ENCODE measurements around the gene PAPSS2. TPM values are rescaled to one million over a fixed set of nuclear protein-coding genes. Genes with fewer than 3 reads are reported as not detected.

Gene PAPSS2
- total RNA-seq, 1 experiment from 2014 or later: 14.6 TPM

- BruUV-seq (replicated peaks): no TSS peak
- POLR2A ChIA-PET: no interaction called here
- no peak for ATAC-seq
- H3K79me2 ChIP-seq (ENCODE audit: insufficient read depth, low read length): no peaks in the 10 kb centered on the region
- no peaks in the 10 kb centered on the region for H3K9me2 ChIP-seq (ENCODE audit: insufficient read depth)
- no peaks in the 10 kb centered on the region for H3K36me3 ChIP-seq (ENCODE audit: control insufficient read depth in 1 of 2, insufficient read depth in 2 of 2, low read length in 2 of 2)
- H2AFZ ChIP-seq (ENCODE audit: low read depth, low read length, poor library complexity, severe bottlenecking): no peak overlapping the region
- H3K4me1 ChIP-seq (ENCODE audit: control insufficient read depth in 1 of 2, insufficient read depth in 2 of 2, low read length in 2 of 2): peaks cover 6% of the 10 kb centered on the region in 2 experiments
- no peak overlapping the region for H3K27ac ChIP-seq (ENCODE audit: low read depth, low read length)
- no peaks in the 10 kb centered on the region for H4K20me1 ChIP-seq (ENCODE audit: insufficient read depth)
- RAD21 ChIA-PET (ENCODE audit: low non-redundant PET in 1 of 2, low total read pairs in 2 of 2, uncharacterized antibody in 2 of 2, unreplicated experiment in 2 of 2): interaction anchor here in 1 of 2 experiments (1.9 kb wide), 1 partner anchor 199 kb away, joined by 6 read pairs; no protein-coding TSS in a partner anchor
- no peaks in the 10 kb centered on the region for H3K9me3 ChIP-seq (ENCODE audit: control insufficient read depth in 1 of 2, insufficient read depth in 1 of 2, low read depth in 1 of 2, low read length in 2 of 2)
- CTCF ChIA-PET: interaction anchor here (1.9 kb wide), 1 partner anchor 18 kb away, joined by 5 read pairs; no protein-coding TSS in a partner anchor
- H3K27me3 ChIP-seq (ENCODE audit: insufficient read depth, low read length): no peaks in the 10 kb centered on the region
- TF ChIP-seq ZBTB33 (IDR thresholded peaks at IDR 0.05; ENCODE audit: extremely low read depth, insufficient replicate concordance, low read length): no peak
- TF ChIP-seq MAX (IDR thresholded peaks at IDR 0.05): no peak
- no peak for TF ChIP-seq POLR2A (IDR thresholded peaks at IDR 0.05; ENCODE audit: borderline replicate concordance, extremely low read depth, insufficient read depth, insufficient read length)
- TF ChIP-seq RAD21 (IDR thresholded peaks at IDR 0.05; ENCODE audit: low read depth): no peak
- TF ChIP-seq CEBPB (IDR thresholded peaks at IDR 0.05; ENCODE audit: low read depth): no peak
- no peak for TF ChIP-seq CBX3 (IDR thresholded peaks at IDR 0.05; ENCODE audit: low read depth)
- no peak for TF ChIP-seq ELF1 (IDR thresholded peaks at IDR 0.05; ENCODE audit: borderline replicate concordance, low read depth)
- no peak for TF ChIP-seq SP1 (IDR thresholded peaks at IDR 0.05; ENCODE audit: low read depth)
- TF ChIP-seq REST (IDR thresholded peaks at IDR 0.05; ENCODE audit: low read depth): no peak
- TF ChIP-seq ATF3 (IDR thresholded peaks at IDR 0.05): no peak
- no peak for TF ChIP-seq FOSL1 (IDR thresholded peaks at IDR 0.05; ENCODE audit: low read depth)
- no peak for TF ChIP-seq YY1 (IDR thresholded peaks at IDR 0.05; ENCODE audit: extremely low read depth, insufficient replicate concordance, low read depth, low read length)
- no peak for TF ChIP-seq POLR2AphosphoS5 (IDR thresholded peaks at IDR 0.05; ENCODE audit: low read depth, low read length)
- TF ChIP-seq EZH2 (IDR thresholded peaks at IDR 0.05): no peak
- no peak for TF ChIP-seq JUND (IDR thresholded peaks at IDR 0.05)
- TF ChIP-seq ZFX (IDR thresholded peaks at IDR 0.05): no peak
- TF ChIP-seq EGR1 (IDR thresholded peaks at IDR 0.05; ENCODE audit: low read depth): no peak
- no peak for TF ChIP-seq EZH2phosphoT487 (IDR thresholded peaks at IDR 0.05; ENCODE audit: borderline replicate concordance)
- intact Hi-C loops (cut with micrococcal nuclease): no loop called here
- H3K4me2 ChIP-seq (ENCODE audit: low read length): no peak overlapping the region
- H3K4me3 ChIP-seq (replicated peaks in 1 of 2; ENCODE audit: low read depth in 1 of 2, low read length in 2 of 2): no peak overlapping the region
- DNase-seq (ENCODE audit: low read depth, low spot score): no peak
- no peak overlapping the region for H3K9ac ChIP-seq (ENCODE audit: low read length)
These were observed 73.4 kb downstream of the PAPSS2 start for GRCh38 chr10:87733081-87733480.
